ENCODE results near the gene DOK5.

DOK5 gene

GRCh38 chr20:54570561-54570960 lies 95.2 kb downstream of the DOK5 start:
- DNase-seq, result no peak

GRCh38 chr20:54572665-54573435 lies 97.5 kb downstream of the DOK5 start:
- no peak for DNase-seq

- DNase-seq, result no peak
Observed at GRCh38 chr20:54573838-54574237, 98.4 kb downstream of the DOK5 start.

- DNase-seq, result no peak
Observed at GRCh38 chr20:54576518-54576917, 101.1 kb downstream of the DOK5 start.

- DNase-seq, result no peak
Observed at GRCh38 chr20:54577637-54578036, 102.2 kb downstream of the DOK5 start.

DNA sequence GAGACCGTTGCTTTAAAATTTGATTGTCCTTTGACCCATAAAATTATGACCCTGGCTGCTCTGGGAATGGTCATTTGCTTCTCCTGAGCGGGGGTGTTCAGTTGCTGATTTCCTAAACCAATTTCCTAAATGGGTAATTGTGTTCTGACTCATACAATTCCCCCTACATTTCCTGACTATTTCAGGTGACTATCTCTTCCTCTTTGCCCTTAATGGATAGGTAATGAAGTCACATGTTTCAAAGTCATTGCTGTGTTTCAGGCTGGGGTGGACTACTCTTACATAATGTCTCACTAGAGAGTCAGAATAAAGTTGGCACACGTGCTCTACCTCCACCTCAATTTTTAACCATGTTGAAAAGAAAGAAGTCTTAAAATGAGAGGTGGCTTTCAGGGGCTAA lies 109.8 kb downstream of the DOK5 start:
- no peak for DNase-seq

DNA sequence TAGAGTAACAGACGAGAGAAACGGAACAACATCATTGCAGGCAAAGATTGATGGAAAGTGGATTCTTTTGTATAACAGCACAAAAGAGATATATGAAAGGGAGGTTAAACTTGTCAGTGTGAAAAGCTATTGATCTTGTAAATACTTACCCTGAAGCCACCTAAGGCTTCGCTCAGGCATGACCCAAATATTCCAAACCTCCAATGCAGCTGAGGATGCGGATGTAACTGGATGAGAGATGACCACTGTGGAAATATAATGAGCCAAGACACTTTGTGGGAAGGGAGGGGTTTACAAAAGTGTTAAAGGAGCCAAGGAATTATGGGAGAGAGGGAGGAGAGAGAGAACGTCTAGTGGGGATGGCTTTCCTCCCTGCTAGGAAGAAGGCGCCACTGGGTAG lies 112.0 kb downstream of the DOK5 start:
- no peak for DNase-seq

DNA sequence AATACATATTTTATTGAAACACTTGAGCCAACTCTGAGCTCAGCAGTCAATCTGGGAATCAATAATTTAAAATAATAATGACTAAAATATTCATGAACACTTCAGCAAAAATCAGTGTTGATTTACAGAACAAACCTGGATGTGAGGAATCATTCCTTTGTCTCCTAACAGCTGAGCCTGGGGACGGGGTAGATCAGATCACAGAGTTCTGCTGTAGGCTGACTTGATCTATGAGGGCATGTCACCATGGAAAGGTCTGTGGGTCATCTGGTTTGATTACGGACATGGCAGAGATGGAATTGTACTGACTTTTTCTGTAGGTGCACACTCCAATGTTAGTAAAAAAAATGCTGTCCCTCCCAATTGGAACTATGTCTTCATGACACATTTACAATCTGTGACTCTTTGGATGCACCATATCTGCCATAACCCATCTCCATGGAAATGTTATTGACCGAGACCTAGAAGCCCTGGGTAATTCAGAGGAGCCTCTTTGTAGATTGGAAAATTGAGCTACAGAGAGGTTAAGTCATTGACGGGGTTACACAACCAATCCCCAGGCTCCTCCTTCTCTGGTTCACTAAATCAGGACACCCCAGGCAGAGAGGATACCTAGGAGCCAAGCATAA lies 114.1 kb downstream of the DOK5 start:
- DNase-seq, result no peak

GRCh38 chr20:54590856-54591255 lies 115.5 kb downstream of the DOK5 start:
- DNase-seq, result no peak

DNA sequence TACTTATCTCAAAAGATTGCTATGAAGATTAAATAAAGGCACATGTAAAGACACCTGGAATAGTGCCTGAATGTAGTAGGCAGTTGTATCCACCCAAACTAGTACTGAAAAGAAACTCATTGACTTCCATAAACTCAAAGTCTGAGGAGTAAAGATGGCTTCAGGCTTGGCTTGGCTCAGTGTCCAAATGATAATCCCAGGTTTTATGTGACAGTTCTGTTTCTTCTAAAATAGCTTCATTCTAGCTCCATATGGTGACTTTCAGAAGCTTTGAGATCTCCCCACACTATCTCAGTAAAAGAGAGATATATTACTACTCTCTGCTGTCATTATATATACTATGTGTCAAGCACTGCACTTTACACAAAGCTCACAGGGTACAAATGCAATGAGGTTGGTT lies 121.3 kb downstream of the DOK5 start:
- DNase-seq, result no peak

DNA sequence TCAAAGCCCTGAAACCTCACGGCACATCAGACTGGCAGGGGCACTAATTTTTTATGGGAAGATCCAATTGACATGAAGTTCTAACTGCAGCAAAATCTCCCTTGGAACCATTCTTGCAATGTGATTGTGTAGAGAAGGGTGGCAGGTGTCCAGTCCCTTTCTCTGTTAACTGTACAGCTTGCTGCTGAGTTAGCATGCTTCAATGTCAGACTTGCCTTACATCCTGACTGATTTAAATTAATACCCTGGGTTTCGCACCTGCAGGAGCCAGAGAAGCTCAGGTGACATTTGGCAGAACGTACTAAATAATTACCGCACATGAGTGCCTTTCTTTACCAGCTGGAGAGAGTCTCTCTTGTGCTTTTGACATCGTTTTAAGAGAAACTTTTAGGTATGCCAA lies 123.0 kb downstream of the DOK5 start:
- DNase-seq, result no peak

GRCh38 chr20:54600634-54601033 lies 125.2 kb downstream of the DOK5 start:
- DNase-seq, result no peak

DNA sequence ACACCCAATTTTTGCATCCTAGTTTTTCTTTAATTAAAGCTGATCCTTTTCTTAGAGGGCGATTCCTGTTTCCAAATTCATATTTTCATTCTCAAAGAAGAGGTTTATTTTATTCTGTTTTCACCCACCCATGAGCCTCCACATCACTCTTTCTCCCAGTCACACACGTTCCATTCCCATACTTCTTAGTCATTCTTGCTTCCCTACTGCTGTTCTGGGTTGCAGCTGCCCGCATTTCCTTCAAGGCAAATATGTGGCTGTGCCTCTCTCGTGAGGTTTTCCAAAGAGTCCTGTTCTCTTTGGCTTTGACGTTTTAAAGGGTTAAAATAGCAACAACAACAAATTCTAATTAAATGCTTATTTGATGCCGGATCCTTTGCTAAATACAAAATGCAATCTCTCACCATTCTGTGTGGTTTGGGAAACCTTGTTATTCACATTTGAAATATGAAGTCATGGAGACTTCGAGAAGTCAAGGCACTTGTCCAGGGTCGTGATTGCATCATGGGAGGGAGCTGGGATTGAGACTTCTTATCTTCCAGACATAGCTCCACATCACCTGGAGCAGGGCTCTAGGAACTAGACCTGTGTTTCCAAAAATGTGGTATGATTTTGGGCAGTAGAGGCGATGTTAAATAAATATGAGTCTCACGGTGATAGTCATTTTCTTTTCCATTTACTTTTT lies 126.6 kb downstream of the DOK5 start:
- no peak for DNase-seq

- no peak for DNase-seq
Observed at GRCh38 chr20:54605319-54605718, 129.9 kb downstream of the DOK5 start.

GRCh38 chr20:54606380-54606779 lies 131.0 kb downstream of the DOK5 start:
- DNase-seq, result no peak

DNA sequence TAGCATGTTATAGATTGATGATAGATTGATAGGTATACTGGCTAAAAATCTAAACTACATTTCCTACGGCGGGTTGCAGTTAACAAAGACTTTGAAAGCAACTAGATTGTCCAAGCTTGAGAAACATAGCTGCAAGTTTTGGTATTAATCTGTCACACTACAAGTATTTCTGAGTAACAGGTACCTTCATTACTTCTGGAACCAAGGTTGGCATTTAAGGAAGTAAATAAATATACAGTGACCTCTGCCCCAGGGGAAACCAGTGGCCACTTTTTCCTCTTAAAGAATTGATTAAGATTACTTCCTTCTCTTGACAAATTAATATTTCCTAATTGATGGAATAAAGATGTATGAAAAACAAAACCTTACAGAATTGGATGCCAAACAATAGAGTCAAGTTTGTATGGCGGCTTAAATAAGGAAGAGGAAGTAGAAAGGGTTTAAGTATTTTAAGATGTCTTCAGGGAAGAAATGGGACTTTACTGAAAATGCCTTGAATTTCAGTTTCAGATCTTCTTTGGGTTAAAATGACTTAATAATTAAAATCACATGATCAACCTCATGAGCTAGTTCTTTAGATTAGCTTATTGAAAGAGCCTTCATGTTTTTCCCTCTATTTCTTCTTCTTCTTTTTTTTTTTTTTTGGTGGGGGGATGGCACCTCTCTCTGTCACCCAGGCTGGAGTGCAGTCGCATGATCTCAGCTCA lies 132.8 kb downstream of the DOK5 start:
- no peak for DNase-seq

DNA sequence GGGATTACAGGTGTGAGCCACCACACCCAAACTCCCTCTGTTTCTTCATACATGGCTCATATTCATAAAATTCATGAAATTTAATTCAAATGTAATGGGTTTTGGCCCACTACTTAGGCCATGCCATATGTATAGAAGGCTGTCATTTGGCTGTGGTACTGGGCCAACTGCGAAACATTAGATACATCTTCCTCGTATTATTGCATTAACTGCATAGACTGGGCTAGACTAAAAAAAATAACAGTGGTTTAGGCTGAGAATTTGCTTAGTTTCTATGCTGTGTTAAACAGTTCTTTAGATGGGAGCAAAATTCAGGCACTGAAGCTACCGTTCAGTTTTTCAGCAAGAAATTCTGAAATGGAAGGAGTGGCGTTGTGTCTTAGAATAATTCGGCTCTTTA lies 133.6 kb downstream of the DOK5 start:
- DNase-seq, result no peak

- DNase-seq, result no peak
Observed at GRCh38 chr20:54611708-54612412, 136.5 kb downstream of the DOK5 start.

- no peak for DNase-seq
Observed at GRCh38 chr20:54618412-54618811, 143.0 kb downstream of the DOK5 start.

DNA sequence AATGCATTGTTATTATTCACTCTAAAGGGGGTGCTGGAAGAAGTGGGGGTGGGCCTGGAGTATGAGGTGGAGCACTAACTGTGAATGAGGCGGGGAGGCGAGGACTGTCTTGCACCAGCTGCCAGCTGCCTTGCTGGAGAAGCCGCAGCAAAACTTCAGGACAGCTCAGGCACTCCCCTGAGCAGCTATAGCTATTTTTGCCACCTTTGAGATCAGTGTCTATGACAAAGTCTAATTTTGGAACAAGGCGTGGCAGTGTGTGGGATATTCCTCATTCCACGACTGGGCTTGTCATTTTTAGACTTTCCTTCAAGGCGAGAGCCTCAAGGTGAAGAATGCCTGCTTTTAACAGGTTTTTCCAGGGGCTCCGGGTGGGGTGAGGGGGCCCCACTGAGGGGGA lies 143.8 kb downstream of the DOK5 start:
- DNase-seq, result no peak

GRCh38 chr20:54619682-54620081 lies 144.3 kb downstream of the DOK5 start:
- no peak for DNase-seq

DNA sequence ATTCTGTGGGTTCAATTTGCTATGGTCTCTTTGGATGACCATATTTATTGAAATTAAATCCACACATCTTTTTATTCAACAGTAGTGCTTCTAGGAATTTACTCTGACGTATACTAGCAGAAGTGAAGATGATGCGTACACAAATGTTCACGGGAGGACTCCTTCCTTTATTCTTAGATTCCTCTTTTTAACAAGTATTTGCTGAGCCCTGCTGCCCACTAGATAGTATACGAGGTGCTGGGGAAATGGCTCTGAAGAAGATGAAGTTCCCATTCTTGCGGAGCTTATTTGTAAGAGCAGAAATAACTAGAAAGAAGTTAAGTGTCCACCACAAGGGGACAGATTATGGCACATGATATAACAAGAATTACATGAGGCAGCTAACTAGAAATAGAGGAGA lies 145.2 kb downstream of the DOK5 start:
- no peak for DNase-seq

All from DMS79 (cell line).